GM15510 (cell line): ENCODE data around the gene FAM32A.

Experiments
- POLR2A ChIP-seq: IDR thresholded peaks from 3 replicates; pipeline ENCODE4 v1.6.1; 2011; ENCODE audit warnings: borderline replicate concordance; ENCODE audit not compliant: insufficient read length; ENCODE audit errors: extremely low read depth

FAM32A gene

DNA sequence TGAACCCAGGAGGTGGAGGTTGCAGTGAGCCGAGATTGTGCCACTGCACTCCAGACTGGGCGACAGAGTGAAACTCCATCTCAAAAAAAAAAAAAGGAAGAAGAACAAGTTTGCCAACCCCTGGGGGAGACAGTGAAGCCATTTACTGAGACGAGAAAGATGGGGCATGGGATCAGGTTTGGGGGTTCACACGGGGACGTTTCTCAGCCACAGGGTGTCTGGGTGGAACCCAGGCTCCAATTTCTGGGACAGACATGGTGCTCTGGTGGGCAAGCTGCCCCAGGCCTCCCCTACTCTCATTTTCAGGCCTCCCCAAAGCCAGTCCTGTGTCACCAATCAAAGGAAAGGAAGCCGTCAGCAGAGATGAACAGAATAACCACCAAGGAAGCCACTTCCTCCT is 28.3 kb upstream of the FAM32A start:
- no peak for TF ChIP-seq POLR2A

- no peak for TF ChIP-seq POLR2A
Measured at GRCh38 chr19:16157601-16158000, 27.6 kb upstream of the FAM32A start.

GRCh38 chr19:16159655-16160054 is 25.6 kb upstream of the FAM32A start:
- TF ChIP-seq POLR2A = no peak

GRCh38 chr19:16160445-16160942 is 24.7 kb upstream of the FAM32A start:
- TF ChIP-seq POLR2A = no peak

DNA sequence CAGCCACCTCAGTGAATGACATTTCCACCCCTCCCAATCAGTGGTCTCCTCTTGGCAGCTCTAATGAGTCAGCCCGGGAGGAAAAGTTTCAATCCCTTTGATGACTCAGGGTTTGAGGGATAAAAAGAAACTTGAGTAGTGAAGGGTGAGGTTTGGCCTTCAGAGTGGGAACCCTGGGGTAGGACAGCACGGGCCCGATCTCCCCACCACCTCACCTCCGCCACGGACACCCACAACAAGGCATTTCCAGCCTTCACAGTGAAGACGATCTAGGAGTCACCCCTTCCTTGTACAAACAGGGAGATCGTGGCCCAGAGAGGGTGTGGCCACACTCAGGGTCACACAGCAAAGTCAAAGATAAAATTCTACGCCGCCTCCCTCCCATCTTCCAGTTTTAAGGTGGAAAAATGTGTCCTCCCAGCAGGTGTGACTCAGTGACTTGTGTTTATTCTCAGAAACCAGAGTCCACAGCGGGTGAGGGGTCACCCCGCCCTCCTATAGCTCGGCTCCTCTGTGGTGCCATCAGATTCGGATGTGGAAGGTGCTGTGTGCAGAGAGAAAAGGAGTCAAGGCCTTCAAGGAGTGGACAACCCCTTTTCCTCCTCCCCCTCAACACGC is 24.2 kb upstream of the FAM32A start:
- no peak for TF ChIP-seq POLR2A

DNA sequence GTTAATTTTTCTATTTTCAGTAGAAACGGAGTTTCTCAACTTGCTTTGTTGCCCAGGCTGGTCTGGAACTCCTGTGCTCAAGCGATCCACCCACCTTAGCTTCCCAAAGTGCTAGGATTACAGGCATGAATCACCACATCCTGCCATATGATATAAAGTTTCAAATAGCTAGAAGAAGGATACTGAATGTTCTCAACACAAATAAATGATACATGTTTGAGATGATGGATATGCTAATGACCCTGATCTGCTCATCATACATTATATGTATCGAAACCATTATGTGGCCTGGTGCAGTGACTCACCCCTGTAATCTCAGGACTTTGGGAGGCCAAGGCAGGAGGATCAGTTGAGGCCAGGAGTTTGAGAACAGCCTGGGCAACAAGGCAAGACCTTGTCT is 23.4 kb upstream of the FAM32A start:
- TF ChIP-seq POLR2A = no peak

GRCh38 chr19:16164222-16164890 is 20.9 kb upstream of the FAM32A start:
- no peak for TF ChIP-seq POLR2A

DNA sequence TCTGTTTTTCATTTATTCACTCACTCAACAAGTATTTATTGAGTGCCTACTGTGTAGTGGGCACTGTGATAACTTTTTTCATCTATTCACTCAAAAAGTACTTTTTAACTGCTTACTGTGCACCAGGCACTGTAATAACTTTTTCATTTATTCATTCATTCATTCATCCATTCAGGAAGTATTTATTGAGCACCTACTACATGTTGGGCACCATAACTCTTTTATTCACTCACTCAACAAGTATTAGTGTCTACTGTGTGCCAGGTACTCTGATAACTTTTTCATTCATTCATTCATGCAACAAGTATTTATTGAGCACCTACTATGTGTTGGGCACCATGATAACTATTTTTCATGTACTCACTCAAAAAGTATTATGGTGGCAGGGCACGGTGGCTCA is 18.8 kb upstream of the FAM32A start:
- TF ChIP-seq POLR2A = no peak

GRCh38 chr19:16167055-16167454 is 18.2 kb upstream of the FAM32A start:
- no peak for TF ChIP-seq POLR2A

DNA sequence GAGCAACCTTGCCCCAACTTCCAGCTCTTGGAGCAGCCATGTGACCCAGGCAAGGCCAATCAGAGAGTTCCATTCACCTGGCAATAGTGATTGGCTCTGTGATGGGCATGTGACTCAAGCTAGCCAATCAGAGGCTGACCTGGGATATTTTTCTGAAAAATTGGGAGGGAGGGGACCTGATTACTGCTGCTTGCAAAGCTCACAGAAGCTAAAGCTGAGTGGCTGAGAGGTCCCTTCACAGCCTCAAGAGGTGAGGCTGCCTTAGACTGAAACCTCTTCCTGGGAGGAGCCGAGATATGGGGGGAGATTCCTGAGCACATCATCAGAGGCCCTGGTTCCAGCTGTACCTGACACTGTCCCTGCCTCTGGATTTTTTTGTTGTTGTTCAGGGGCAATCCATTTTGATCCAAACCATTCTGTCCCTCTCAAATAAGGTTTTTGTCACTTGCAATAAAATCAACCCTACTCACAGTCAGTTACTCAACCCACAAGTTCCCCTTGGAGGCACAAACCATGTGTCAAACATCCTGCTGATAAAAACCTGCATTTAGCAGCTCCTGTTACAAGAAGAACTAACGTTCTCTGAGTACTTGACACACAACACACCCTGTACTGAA is 16.6 kb upstream of the FAM32A start:
- TF ChIP-seq POLR2A = no peak

DNA sequence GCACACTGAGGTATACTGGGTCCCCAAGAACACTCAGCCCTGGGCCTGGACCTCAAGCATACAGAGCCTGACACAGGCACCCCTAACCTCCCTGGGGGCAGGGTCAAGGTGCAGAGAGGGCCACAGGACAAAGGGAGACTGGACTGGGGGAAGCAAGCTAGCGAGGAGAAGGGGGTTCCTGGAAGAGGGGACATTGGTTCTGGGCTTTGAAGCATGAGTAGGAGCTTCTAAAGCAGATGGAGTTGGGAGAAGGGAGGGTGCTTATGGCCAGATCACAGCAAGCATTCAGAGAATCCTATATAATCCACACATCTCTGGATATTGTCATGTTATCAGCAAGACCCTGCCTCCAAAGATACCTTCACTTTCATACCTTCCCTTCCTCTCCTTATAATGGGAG is 15.1 kb upstream of the FAM32A start:
- no peak for TF ChIP-seq POLR2A

GRCh38 chr19:16175954-16176353 is 9.3 kb upstream of the FAM32A start:
- TF ChIP-seq POLR2A = no peak

GRCh38 chr19:16180611-16181010 is 4.6 kb upstream of the FAM32A start:
- no peak for TF ChIP-seq POLR2A

GRCh38 chr19:16184665-16185122 is 516 bp upstream of the FAM32A start:
- TF ChIP-seq POLR2A = no peak

DNA sequence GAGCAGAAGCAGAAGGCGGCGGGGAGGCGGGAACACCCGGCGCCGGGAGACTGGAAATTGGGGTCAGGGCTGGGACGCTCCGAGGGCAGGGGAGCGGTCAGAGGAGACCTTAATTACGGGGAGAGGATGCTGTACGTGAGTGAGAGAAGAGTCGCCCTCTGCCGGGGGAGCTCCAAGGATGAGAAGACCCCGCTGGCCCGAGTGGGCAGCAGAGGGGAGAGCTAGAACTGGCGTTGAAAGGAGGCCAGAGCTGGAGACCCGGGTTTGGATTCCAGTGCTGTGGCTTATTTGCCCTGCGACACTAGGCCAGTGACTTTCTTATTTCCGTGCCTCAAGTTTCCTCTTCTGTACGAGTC is 536 bp downstream of the FAM32A start:
- TF ChIP-seq POLR2A = no peak

GRCh38 chr19:16188521-16188920 is 3.3 kb downstream of the FAM32A start:
- no peak for TF ChIP-seq POLR2A
